ENCODE data around the gene UBE2L6.

UBE2L6 gene

GRCh38 chr11:57552479-57552878 is 15.0 kb downstream of the UBE2L6 start:
- no peaks in the 10 kb centered on the region for H3K27me3 ChIP-seq (replicated peaks; ENCODE audit: control insufficient read depth, insufficient read depth, low read length)
- TF ChIP-seq CTCF (IDR thresholded peaks at IDR 0.05; ENCODE audit: insufficient read depth, low read length, poor library complexity, severe bottlenecking), result no peak
- no peak overlapping the region for H3K4me3 ChIP-seq (replicated peaks; ENCODE audit: low read depth, low read length)
- DNase-seq (ENCODE audit: extremely low read depth, insufficient read length), result no peak
- H3K36me3 ChIP-seq (ENCODE audit: control insufficient read depth, insufficient read depth, low read length), result peaks cover 24% of the 10 kb centered on the region

GRCh38 chr11:57551941-57552340 is 15.5 kb downstream of the UBE2L6 start:
- no peak for DNase-seq (ENCODE audit: extremely low read depth, insufficient read length)
- TF ChIP-seq CTCF (IDR thresholded peaks at IDR 0.05; ENCODE audit: insufficient read depth, low read length, poor library complexity, severe bottlenecking), result no peak
- Histone ChIP-seq H3K27me3 (replicated peaks; ENCODE audit: control insufficient read depth, insufficient read depth, low read length) (no peaks in the 10 kb centered on the region), H3K4me3 (replicated peaks; ENCODE audit: low read depth, low read length) (no peak overlapping the region), H3K36me3 (ENCODE audit: control insufficient read depth, insufficient read depth, low read length) (peaks cover 24% of the 10 kb centered on the region)

GRCh38 chr11:57549983-57550382 is 17.5 kb downstream of the UBE2L6 start:
- H3K36me3 ChIP-seq (ENCODE audit: control insufficient read depth, insufficient read depth, low read length), result peaks cover 21% of the 10 kb centered on the region
- DNase-seq (ENCODE audit: extremely low read depth, insufficient read length), result no peak
- TF ChIP-seq CTCF (IDR thresholded peaks at IDR 0.05; ENCODE audit: insufficient read depth, low read length, poor library complexity, severe bottlenecking), result no peak
- no peaks in the 10 kb centered on the region for H3K27me3 ChIP-seq (replicated peaks; ENCODE audit: control insufficient read depth, insufficient read depth, low read length)
- no peak overlapping the region for H3K4me3 ChIP-seq (replicated peaks; ENCODE audit: low read depth, low read length)

GRCh38 chr11:57547854-57548377 is 19.6 kb downstream of the UBE2L6 start:
- no peak for DNase-seq (ENCODE audit: extremely low read depth, insufficient read length)
- H3K36me3 ChIP-seq (ENCODE audit: control insufficient read depth, insufficient read depth, low read length), result peaks cover 13% of the 10 kb centered on the region

GRCh38 chr11:57546869-57547475 is 20.5 kb downstream of the UBE2L6 start:
- H3K4me3 ChIP-seq (replicated peaks; ENCODE audit: low read depth, low read length), result no peak overlapping the region
- no peak for DNase-seq (ENCODE audit: extremely low read depth, insufficient read length)
- peaks cover 10% of the 10 kb centered on the region for H3K36me3 ChIP-seq (ENCODE audit: control insufficient read depth, insufficient read depth, low read length)
- TF ChIP-seq CTCF (IDR thresholded peaks at IDR 0.05; ENCODE audit: insufficient read depth, low read length, poor library complexity, severe bottlenecking), result peak; percentile 4
- H3K27me3 ChIP-seq (replicated peaks; ENCODE audit: control insufficient read depth, insufficient read depth, low read length), result no peaks in the 10 kb centered on the region

More at GRCh38 chr11:57547854-57548377, 19.6 kb downstream of the UBE2L6 start:
- no peak overlapping the region for H3K4me3 ChIP-seq (replicated peaks; ENCODE audit: low read depth, low read length)
- no peaks in the 10 kb centered on the region for H3K27me3 ChIP-seq (replicated peaks; ENCODE audit: control insufficient read depth, insufficient read depth, low read length)
- TF ChIP-seq CTCF (IDR thresholded peaks at IDR 0.05; ENCODE audit: insufficient read depth, low read length, poor library complexity, severe bottlenecking), result no peak

All from GM06990 (cell line).